H1 (cell line): Measurements from ENCODE around the gene NUCB1. TPM values are rescaled to one million over a fixed set of nuclear protein-coding genes. Genes with fewer than 3 reads are reported as not detected.
"Not testable (repeated sequence)": the region's sequence is repeated elsewhere in the genome, so short reads cannot be mapped to it uniquely, and the experiment has no call there.

Experiments
- CTCF ChIA-PET: fragments of 300-600 bp; sonication (Branson Sonifier 250); formaldehyde crosslinking; loops from one replicate; lab custom pipeline; 2021; ENCODE audit not compliant: partially characterized antibody; lab: Charles Lee
- POLR2A ChIA-PET: fragments of 300-600 bp; sonication (Branson Sonifier 250); formaldehyde crosslinking; loops from one replicate; lab custom pipeline; 2021; ENCODE audit warnings: inconsistent platforms; ENCODE audit not compliant: partially characterized antibody; lab: Charles Lee
- DNase-seq, 2 experiments: peaks; one replicate each; pipeline versions ENCODE4 v3.0.0 to v3.0.0-alpha.2; 2010 to 2022; ENCODE audit warnings: low spot score in 2 of 2, low read depth in 1 of 2, mixed read lengths in 1 of 2
- FAIRE-seq: peaks from 2 replicates; lab custom pipeline; 2011; peaks lifted over from hg19 to GRCh38; lab: Jason Lieb, UNC
- H2AFZ ChIP-seq: 2 replicates; pipeline ENCODE4 v1.8.1; 2012; ENCODE audit warnings: low read length, inconsistent platforms
- H2AK5ac ChIP-seq: 2 replicates; pipeline ENCODE4 v1.6.1; 2013; ENCODE audit warnings: low read depth, low read length
- H2BK120ac ChIP-seq: replicated peaks from 2 replicates; pipeline ENCODE3; 2013; ENCODE audit warnings: low read depth, low read length, inconsistent platforms
- H2BK12ac ChIP-seq: 2 replicates; pipeline ENCODE4 v1.6.1; 2013; ENCODE audit warnings: low read depth, low read length
- H2BK15ac ChIP-seq: 2 replicates; pipeline ENCODE4 v1.6.1; 2013; ENCODE audit warnings: low read length
- H2BK20ac ChIP-seq: 2 replicates; pipeline ENCODE4 v1.6.1; 2013; ENCODE audit warnings: low read length
- H2BK5ac ChIP-seq: 2 replicates; pipeline ENCODE4 v1.6.1; 2013; ENCODE audit warnings: low read depth, low read length
- H3K14ac ChIP-seq: 2 replicates; pipeline ENCODE4 v1.6.1; 2013; ENCODE audit warnings: inconsistent platforms; ENCODE audit not compliant: insufficient read length
- H3K18ac ChIP-seq: 2 replicates; pipeline ENCODE4 v1.6.1; 2013; ENCODE audit warnings: low read length; ENCODE audit errors: extremely low read depth
- H3K23ac ChIP-seq: 2 replicates; pipeline ENCODE4 v1.6.1; 2013; ENCODE audit warnings: inconsistent platforms; ENCODE audit not compliant: insufficient read length
- H3K23me2 ChIP-seq: 2 replicates; pipeline ENCODE4 v1.6.1; 2013; ENCODE audit warnings: low read depth, low read length
- H3K27ac ChIP-seq: 2 replicates; pipeline ENCODE4 v1.6.1; 2011; ENCODE audit warnings: low read depth, low read length, inconsistent platforms
- H3K27me3 ChIP-seq, 4 experiments: replicated peaks in 1 of 4; 1 replicate in 1 of 4; 2 replicates in 3 of 4; pipeline versions ENCODE4 v1.6.1 to v1.8.1; 2011 to 2013; ENCODE audit warnings: low read length in 3 of 4, mild to moderate bottlenecking in 3 of 4, inconsistent platforms in 2 of 4, mixed read lengths in 2 of 4, moderate library complexity in 1 of 4; ENCODE audit not compliant: control insufficient read depth in 3 of 4, insufficient read depth in 3 of 4; ENCODE audit errors: extremely low read depth in 1 of 4
- H3K36me3 ChIP-seq, 4 experiments: 2 replicates each; pipeline versions ENCODE4 v1.6.1 to v1.8.1; 2011 to 2013; ENCODE audit warnings: mild to moderate bottlenecking in 4 of 4, low read length in 3 of 4, moderate library complexity in 2 of 4, control low read depth in 1 of 4, inconsistent platforms in 1 of 4; ENCODE audit not compliant: insufficient read depth in 4 of 4, control insufficient read depth in 2 of 4
- H3K4ac ChIP-seq: replicated peaks from 2 replicates; pipeline ENCODE3; 2013; ENCODE audit warnings: low read length, low read depth, mixed read lengths, inconsistent platforms; ENCODE audit not compliant: insufficient read length
- H3K4me1 ChIP-seq, 4 experiments: replicated peaks in 1 of 4; 1 replicate in 1 of 4; 2 replicates in 3 of 4; pipeline versions ENCODE4 v1.6.1 to v1.8.1; 2011 to 2013; ENCODE audit warnings: low read length in 3 of 4, inconsistent platforms in 2 of 4, mixed read lengths in 1 of 4; ENCODE audit not compliant: insufficient read depth in 4 of 4, control insufficient read depth in 3 of 4
- H3K4me2 ChIP-seq, 2 experiments: 2 replicates each; pipeline versions ENCODE4 v1.6.1 to v1.8.1; 2011 to 2013; ENCODE audit warnings: low read depth in 2 of 2, low read length in 2 of 2, control low read depth in 1 of 2, inconsistent platforms in 1 of 2, mild to moderate bottlenecking in 1 of 2; ENCODE audit not compliant: insufficient read depth in 1 of 2
- H3K4me3 ChIP-seq, 4 experiments: fragments of 200-600, 300-600 bp in 1 of 4; sonication (generic), shearing (Covaris generic), sonication (Bioruptor Twin) in 1 of 4; 2 replicates each; pipeline versions ENCODE4 v1.5.1 to v1.8.1; 2011 to 2016; ENCODE audit warnings: low read length in 4 of 4, low read depth in 3 of 4, control low read depth in 2 of 4, inconsistent platforms in 2 of 4, mild to moderate bottlenecking in 2 of 4, mixed read lengths in 1 of 4, moderate library complexity in 1 of 4; ENCODE audit not compliant: insufficient read depth in 2 of 4; ENCODE audit errors: extremely low read depth in 1 of 4
- H3K56ac ChIP-seq: replicated peaks from 2 replicates; pipeline ENCODE3; 2013; ENCODE audit warnings: low read depth, mild to moderate bottlenecking, mixed read lengths, low read length, inconsistent platforms; ENCODE audit not compliant: insufficient read length
- H3K79me1 ChIP-seq: 2 replicates; pipeline ENCODE4 v1.6.1; 2013; ENCODE audit warnings: low read depth, low read length, control low read depth
- H3K79me2 ChIP-seq, 2 experiments: 2 replicates each; pipeline versions ENCODE4 v1.6.1 to v1.8.1; 2012 to 2013; ENCODE audit warnings: low read length in 2 of 2, mild to moderate bottlenecking in 2 of 2, inconsistent platforms in 1 of 2; ENCODE audit not compliant: insufficient read depth in 2 of 2, control insufficient read depth in 1 of 2
- H3K9ac ChIP-seq, 4 experiments: replicated peaks in 1 of 4; 1 replicate in 1 of 4; 2 replicates in 3 of 4; pipeline versions ENCODE4 v1.6.1 to v1.8.1; 2011 to 2013; ENCODE audit warnings: low read depth in 3 of 4, low read length in 3 of 4, control low read depth in 2 of 4, mild to moderate bottlenecking in 2 of 4, moderate library complexity in 2 of 4, inconsistent platforms in 1 of 4; ENCODE audit errors: extremely low read depth in 1 of 4
- H3K9me3 ChIP-seq, 2 experiments: 2 replicates each; pipeline versions ENCODE4 v1.6.1 to v1.8.1; 2012 to 2013; ENCODE audit warnings: mild to moderate bottlenecking in 2 of 2, moderate library complexity in 2 of 2, control low read depth in 1 of 2, inconsistent platforms in 1 of 2, low read depth in 1 of 2, low read length in 1 of 2, mixed read lengths in 1 of 2; ENCODE audit not compliant: insufficient read depth in 2 of 2
- H4K20me1 ChIP-seq, 2 experiments: replicated peaks in 1 of 2; 2 replicates each; pipeline versions ENCODE3 to v1.8.1; 2011 to 2013; ENCODE audit warnings: inconsistent platforms in 2 of 2, low read length in 2 of 2, mild to moderate bottlenecking in 1 of 2; ENCODE audit not compliant: insufficient read depth in 2 of 2, control insufficient read depth in 1 of 2
- H4K5ac ChIP-seq: 2 replicates; pipeline ENCODE4 v1.6.1; 2013; ENCODE audit warnings: low read length, low read depth, mixed read lengths, inconsistent platforms; ENCODE audit not compliant: insufficient read length
- H4K8ac ChIP-seq: 2 replicates; pipeline ENCODE4 v1.8.0; 2013; ENCODE audit warnings: mild to moderate bottlenecking, moderate library complexity, low read length, inconsistent platforms; ENCODE audit not compliant: insufficient read depth; ENCODE audit errors: extremely low read depth
- H4K91ac ChIP-seq: replicated peaks from 2 replicates; pipeline ENCODE3; 2013; ENCODE audit warnings: low read length, mixed read lengths, inconsistent platforms; ENCODE audit not compliant: insufficient read length
- BACH1 ChIP-seq: IDR thresholded peaks from 2 replicates; pipeline ENCODE4 v1.6.1; 2012; ENCODE audit warnings: low read length, improper control_type of control experiment
- BCL11A ChIP-seq, 2 experiments: IDR thresholded peaks; one replicate each; pipeline ENCODE4 v1.6.1; 2011; ENCODE audit warnings: low read depth in 2 of 2, low read length in 2 of 2, mild to moderate bottlenecking in 2 of 2
- CREB1 ChIP-seq: IDR thresholded peaks from 2 replicates; pipeline ENCODE4 v1.6.1; 2012; ENCODE audit warnings: inconsistent platforms
- E2F6 ChIP-seq: IDR thresholded peaks from 2 replicates; pipeline ENCODE4 v1.6.1; 2012; ENCODE audit warnings: inconsistent platforms
- HDAC2 ChIP-seq, 2 experiments: fragments of 300-600 bp in 1 of 2; sonication (generic) in 1 of 2; IDR thresholded peaks; 2 replicates each; pipeline ENCODE4 v1.6.1; 2011 to 2012; ENCODE audit warnings: low read depth in 2 of 2, low read length in 2 of 2, mild to moderate bottlenecking in 2 of 2, moderate library complexity in 2 of 2, borderline replicate concordance in 1 of 2, inconsistent platforms in 1 of 2
- RAD21 ChIP-seq, 2 experiments: IDR thresholded peaks in 1 of 2; conservative IDR thresholded peaks in 1 of 2; 2 replicates each; pipeline ENCODE4 v1.6.1; 2011; ENCODE audit warnings: low read depth in 2 of 2, low read length in 2 of 2, improper control_type of control experiment in 1 of 2, inconsistent platforms in 1 of 2, mild to moderate bottlenecking in 1 of 2, moderate library complexity in 1 of 2
- WGBS, 2 experiments: shearing (Covaris generic) in 1 of 2; methylation state at CpG; one replicate each; pipeline versions ENCODE4 v1.1.6 to v1.1.7; 2013 to 2015; ENCODE audit warnings: low lambda C conversion rate in 2 of 2, mixed read lengths in 2 of 2, inconsistent platforms in 1 of 2, low coverage in 1 of 2, missing lambda C conversion rate in 1 of 2; ENCODE audit not compliant: insufficient replicate concordance in 2 of 2, insufficient coverage in 1 of 2, insufficient read length in 1 of 2; ENCODE audit errors: extremely low coverage in 1 of 2, missing lambda C conversion rate in 1 of 2; 5-methylcytosine and 5-hydroxymethylcytosine counted together
- polyA plus RNA-seq, 7 experiments: library from polyadenylated mRNA; depleted of rRNA in 3 of 7; stranded (reverse) in 5 of 7; unstranded in 2 of 7; fragments of >200 nt in 5 of 7; fragments of 200-250 nt in 2 of 7; gene quantifications; 1 replicate in 5 of 7; 2 replicates in 1 of 7; 4 replicates in 1 of 7; pipeline versions ENCODE4 v1.2.1 to v1.2.3, GENCODE V29; 2011 to 2013; ENCODE audit warnings: missing spikeins in 2 of 7, mixed read lengths in 2 of 7
- total RNA-seq: library from RNA; stranded (reverse); fragmentation: NEBNext Ultra II Directional; extraction: Animal tissue kit (Norgen Biotek cat#: 25700); gene quantifications from 2 replicates; pipeline ENCODE4 v1.2.1, GENCODE V29; 2021

The NUCB1 gene
- total and polyA plus RNA-seq, 2 of the 8 experiments (the other 6 are each of a cell fraction or from before 2014, with no cell fraction given), result 111 to 121 TPM

- TF ChIP-seq RAD21 (IDR thresholded peaks at IDR 0.05 in 1 of 2, conservative IDR thresholded peaks at IDR 0.05 in 1 of 2; ENCODE audit: low read depth in 2 of 2, low read length in 2 of 2) (no peak), BACH1 (no peak), HDAC2 (IDR thresholded peaks at IDR 0.05; ENCODE audit: borderline replicate concordance in 1 of 2, low read depth in 2 of 2, low read length in 2 of 2) (no peak), BCL11A (IDR thresholded peaks at IDR 0.05; ENCODE audit: low read depth in 2 of 2, low read length in 2 of 2) (no peak), CREB1 (no peak), E2F6 (no peak)
These were observed 21.0 kb upstream of the NUCB1 start (continued) for GRCh38 chr19:48879025-48879637.

GRCh38 chr19:48879696-48880095, 20.4 kb upstream of the NUCB1 start:
- not testable (repeated sequence) for H4K8ac ChIP-seq, H4K20me1 ChIP-seq, H3K27me3 ChIP-seq, H4K5ac ChIP-seq, H3K4ac ChIP-seq, H3K4me1 ChIP-seq, H3K23ac ChIP-seq, H2BK20ac ChIP-seq, H3K14ac ChIP-seq, H2BK15ac ChIP-seq, H3K9me3 ChIP-seq, H3K18ac ChIP-seq, H2AFZ ChIP-seq, H2BK5ac ChIP-seq, H3K79me2 ChIP-seq, H3K79me1 ChIP-seq, FAIRE-seq, H3K23me2 ChIP-seq, H2BK120ac ChIP-seq, H3K56ac ChIP-seq, H4K91ac ChIP-seq, DNase-seq, H2AK5ac ChIP-seq, H3K27ac ChIP-seq, H3K4me2 ChIP-seq, H3K4me3 ChIP-seq, H3K9ac ChIP-seq
- H2BK12ac ChIP-seq, result 0 out of 2 replicates have a peak overlapping the region, but pooled peaks have one; percentile 50
- peaks cover 4 to 18% (median 10%) of the 10 kb centered on the region in 4 experiments; a peak in 7 of 8 replicates for H3K36me3 ChIP-seq
- CTCF ChIA-PET, result interaction anchor here (0.6 to 1.6 kb wide), 4 partner anchors 27 to 409 kb away, joined by 3 to 4 read pairs (median 4); partner anchors contain the start of gene BAX
- WGBS, 2 experiments, result 73% methylated on average over 9 of the region's 9 CpGs; no CpG with 5 or more reads in 1 of the 2 experiments
- POLR2A ChIA-PET, result interaction anchor here (0.7 to 8.3 kb wide), 8 partner anchors 6 to 84 kb away, joined by 3 to 115 read pairs (median 5); partner anchors contain the start of genes PLEKHA4, PPP1R15A and TULP2
